PC-9 (cell line): Measurements from ENCODE around the gene KRTAP10-12. TPM values are rescaled to one million over a fixed set of nuclear protein-coding genes. Genes with fewer than 3 reads are reported as not detected.
"Not testable (repeated sequence)": the region's sequence is repeated elsewhere in the genome, so short reads cannot be mapped to it uniquely, and the experiment has no call there.

ENCODE experiments used
- BruUV-seq: library from RNA; stranded (reverse); fragments of 400-500 nt; replicated peaks from 2 replicates; lab custom pipeline; 2021; lab: Mats Ljungman, UMichigan
- CTCF ChIA-PET: fragments of 300-600 bp; sonication (Branson Sonifier 250); formaldehyde crosslinking; loops from one replicate; lab custom pipeline; 2022; ENCODE audit warnings: antibody characterized with exemption; lab: Charles Lee
- POLR2A ChIA-PET: fragments of 300-600 bp; sonication (Branson Sonifier 250); formaldehyde crosslinking; loops from one replicate; lab custom pipeline; 2022; ENCODE audit warnings: antibody characterized with exemption; ENCODE audit not compliant: unreplicated experiment; lab: Charles Lee
- DNase-seq, 2 experiments: peaks; one replicate each; pipeline versions ENCODE4 v3.0.0 to v3.0.0-alpha.2; 2015 to 2022; ENCODE audit warnings: mixed read lengths in 1 of 2
- H2AFZ ChIP-seq: fragments of 200-600 bp; sonication (generic); 2 replicates; pipeline ENCODE4 v1.8.1; 2017; ENCODE audit warnings: antibody characterized with exemption
- H3F3A ChIP-seq: fragments of 200-600 bp; sonication (generic); 2 replicates; pipeline ENCODE4 v1.8.1; 2017; ENCODE audit warnings: antibody characterized with exemption, mild to moderate bottlenecking, low read depth; ENCODE audit not compliant: insufficient read depth
- H3K27ac ChIP-seq: fragments of 200-600 bp; sonication (generic); 2 replicates; pipeline ENCODE4 v1.6.1; 2016; ENCODE audit warnings: mixed run types
- H3K27me3 ChIP-seq: fragments of 200-600 bp; sonication (generic); 2 replicates; pipeline ENCODE4 v1.6.1; 2016; ENCODE audit warnings: low read depth, mixed run types; ENCODE audit not compliant: insufficient read depth
- H3K36me3 ChIP-seq: fragments of 200-600 bp; sonication (generic); 2 replicates; pipeline ENCODE4 v1.6.1; 2016; ENCODE audit warnings: low read depth, mixed run types
- H3K4me1 ChIP-seq: fragments of 200-600 bp; sonication (generic); replicated peaks from 2 replicates; pipeline ENCODE4 v1.6.1; 2016; ENCODE audit warnings: mixed run types; ENCODE audit not compliant: insufficient read depth
- H3K4me2 ChIP-seq: fragments of 200-600 bp; sonication (generic); 2 replicates; pipeline ENCODE4 v1.6.1; 2017; ENCODE audit warnings: mixed run types
- H3K4me3 ChIP-seq: fragments of 200-600 bp; sonication (generic); 2 replicates; pipeline ENCODE4 v1.6.1; 2016; ENCODE audit warnings: mixed run types
- H3K79me2 ChIP-seq: fragments of 200-600 bp; sonication (generic); 2 replicates; pipeline ENCODE4 v1.6.1; 2017; ENCODE audit warnings: low read depth, mixed run types
- H3K9me2 ChIP-seq: fragments of 200-600 bp; sonication (generic); 2 replicates; pipeline ENCODE4 v1.8.1; 2017; ENCODE audit warnings: mild to moderate bottlenecking; ENCODE audit not compliant: insufficient read depth
- H3K9me3 ChIP-seq: fragments of 200-600 bp; sonication (generic); 2 replicates; pipeline ENCODE4 v1.8.1; 2016; ENCODE audit warnings: low read depth; ENCODE audit not compliant: insufficient read depth
- H4K20me1 ChIP-seq: fragments of 200-600 bp; sonication (generic); 2 replicates; pipeline ENCODE4 v1.8.1; 2017; ENCODE audit not compliant: insufficient read depth
- EZH2 ChIP-seq: fragments of 200-600 bp; sonication (generic); IDR thresholded peaks from 2 replicates; pipeline ENCODE4 v1.8.0; 2017; ENCODE audit warnings: antibody characterized with exemption, low read depth
- intact Hi-C: fragments of 100-400 bp; cut with micrococcal nuclease; formaldehyde crosslinking; loops from one replicate; pipeline ENCODE4 v1.10.0; 2022; ENCODE audit not compliant: unreplicated experiment
- total RNA-seq: library from RNA; stranded (reverse); gene quantifications from 2 replicates; pipeline ENCODE4 v1.2.3, GENCODE V29; 2021
- TF ChIP-seq, protein P1 (sequence below): fragments of 200-600 bp; sonication (generic); conservative IDR thresholded peaks from 2 replicates; pipeline ENCODE4 v1.6.1; 2017; ENCODE audit warnings: mixed run types, antibody characterized with exemption, mild to moderate bottlenecking, moderate library complexity

The KRTAP10-12 gene
- total RNA-seq, 1 experiment from 2014 or later: not detected

DNA sequence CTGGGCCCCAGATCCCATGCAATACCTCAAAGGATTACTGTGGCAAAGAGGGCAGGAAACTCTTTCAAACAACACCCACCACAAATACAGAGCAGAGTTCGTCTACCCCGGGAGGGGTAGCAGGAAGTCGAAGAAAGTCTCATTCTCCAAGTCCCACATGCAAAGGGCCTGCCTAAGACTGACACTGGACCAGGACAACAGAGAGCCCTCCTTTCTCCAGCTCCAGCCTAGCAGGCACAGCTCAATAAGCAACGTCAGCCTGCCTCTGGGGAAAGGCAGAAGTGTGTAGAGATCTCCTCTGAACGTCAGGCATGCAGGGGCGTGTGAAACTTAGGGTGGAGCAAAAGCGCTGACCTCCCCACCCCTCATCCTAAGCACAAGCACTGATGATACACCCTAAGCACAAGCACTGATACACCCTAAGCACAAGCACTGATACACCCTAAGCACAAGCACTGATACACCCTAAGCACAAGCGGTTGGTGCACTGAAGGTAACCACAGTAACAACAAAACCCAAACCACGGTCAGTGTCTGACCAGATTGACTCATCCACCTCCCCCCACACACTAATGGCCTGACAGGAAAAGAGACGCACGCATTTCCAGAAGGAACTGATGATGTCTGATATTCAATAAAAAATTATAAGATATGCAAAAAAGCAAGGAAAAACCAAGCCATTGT, 37.9 kb upstream of the KRTAP10-12 start:
- no peak overlapping the region for H3K27ac ChIP-seq
- TF ChIP-seq, protein P1, sequence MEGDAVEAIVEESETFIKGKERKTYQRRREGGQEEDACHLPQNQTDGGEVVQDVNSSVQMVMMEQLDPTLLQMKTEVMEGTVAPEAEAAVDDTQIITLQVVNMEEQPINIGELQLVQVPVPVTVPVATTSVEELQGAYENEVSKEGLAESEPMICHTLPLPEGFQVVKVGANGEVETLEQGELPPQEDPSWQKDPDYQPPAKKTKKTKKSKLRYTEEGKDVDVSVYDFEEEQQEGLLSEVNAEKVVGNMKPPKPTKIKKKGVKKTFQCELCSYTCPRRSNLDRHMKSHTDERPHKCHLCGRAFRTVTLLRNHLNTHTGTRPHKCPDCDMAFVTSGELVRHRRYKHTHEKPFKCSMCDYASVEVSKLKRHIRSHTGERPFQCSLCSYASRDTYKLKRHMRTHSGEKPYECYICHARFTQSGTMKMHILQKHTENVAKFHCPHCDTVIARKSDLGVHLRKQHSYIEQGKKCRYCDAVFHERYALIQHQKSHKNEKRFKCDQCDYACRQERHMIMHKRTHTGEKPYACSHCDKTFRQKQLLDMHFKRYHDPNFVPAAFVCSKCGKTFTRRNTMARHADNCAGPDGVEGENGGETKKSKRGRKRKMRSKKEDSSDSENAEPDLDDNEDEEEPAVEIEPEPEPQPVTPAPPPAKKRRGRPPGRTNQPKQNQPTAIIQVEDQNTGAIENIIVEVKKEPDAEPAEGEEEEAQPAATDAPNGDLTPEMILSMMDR: no peak
- no peak for TF ChIP-seq EZH2
- CTCF ChIA-PET: no interaction called here

DNA sequence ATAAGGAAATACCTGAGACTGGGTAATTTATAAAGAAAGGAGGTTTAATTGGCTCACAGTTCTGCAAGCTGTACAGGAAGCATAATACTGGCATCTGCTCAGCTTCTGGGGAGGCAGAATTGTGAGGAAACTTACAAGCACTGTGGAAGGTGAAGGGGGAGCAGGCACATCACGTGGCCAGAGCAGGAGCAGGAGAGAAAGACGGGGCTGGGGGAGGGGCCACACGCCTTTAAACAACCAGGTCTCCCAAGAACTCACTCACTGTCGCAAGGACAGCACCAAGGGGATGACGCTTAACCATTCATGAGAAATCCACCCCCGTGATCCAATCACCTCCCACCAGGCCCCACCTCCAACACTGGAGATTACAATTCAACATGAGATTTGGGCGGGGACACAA, 35.4 kb upstream of the KRTAP10-12 start:
- H3K27ac ChIP-seq: not testable (repeated sequence)

More for the DNA sequence above, 37.9 kb upstream of the KRTAP10-12 start:
- Histone ChIP-seq H2AFZ (no peak overlapping the region), H3K27me3 (peaks cover 57% of the 10 kb centered on the region), H3K36me3 (no peaks in the 10 kb centered on the region), H3F3A (no peaks in the 10 kb centered on the region), H3K4me1 (no peaks in the 10 kb centered on the region), H3K9me3 (no peaks in the 10 kb centered on the region), H4K20me1 (no peaks in the 10 kb centered on the region), H3K9me2 (no peaks in the 10 kb centered on the region), H3K4me3 (no peak overlapping the region), H3K4me2 (no peak overlapping the region), H3K79me2 (no peaks in the 10 kb centered on the region)
- POLR2A ChIA-PET: no interaction called here
- intact Hi-C loops: no loop called here
- no peak for DNase-seq
- BruUV-seq: no TSS peak

DNA sequence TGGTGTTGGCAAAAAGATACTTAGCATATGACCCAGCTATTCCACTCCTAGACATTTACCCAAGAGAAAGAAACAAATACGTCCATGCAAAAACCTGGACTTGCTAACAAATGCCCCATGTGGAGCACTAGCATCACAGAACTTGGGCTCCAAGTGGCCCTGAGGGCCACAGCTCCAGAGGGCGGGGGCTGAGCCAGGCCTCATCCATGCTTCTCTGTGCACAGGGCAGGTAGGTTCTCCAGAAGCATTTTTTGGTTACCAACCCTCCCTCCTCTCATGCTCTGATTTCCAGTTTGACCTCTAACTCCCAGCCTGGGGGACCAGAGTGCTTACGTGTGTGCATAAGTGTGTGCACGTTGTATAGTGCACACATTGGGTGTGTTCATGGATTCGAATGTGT, 32.3 kb upstream of the KRTAP10-12 start:
- intact Hi-C loops: no loop called here

More for the DNA sequence above, 35.4 kb upstream of the KRTAP10-12 start:
- H3K4me2 ChIP-seq, H3K9me3 ChIP-seq, DNase-seq, POLR2A ChIA-PET, H3K9me2 ChIP-seq, BruUV-seq, H2AFZ ChIP-seq, H3K36me3 ChIP-seq, H3K4me3 ChIP-seq, intact Hi-C loops, H3K79me2 ChIP-seq, H3F3A ChIP-seq, H3K4me1 ChIP-seq, H4K20me1 ChIP-seq, CTCF ChIA-PET: not testable (repeated sequence)
- peaks cover 45% of the 10 kb centered on the region; the same call in 1 of the 2 replicates for H3K27me3 ChIP-seq

More for the DNA sequence above, 32.3 kb upstream of the KRTAP10-12 start:
- Histone ChIP-seq H3K9me3 (no peaks in the 10 kb centered on the region), H3K27ac (no peak overlapping the region), H3F3A (no peaks in the 10 kb centered on the region), H3K4me1 (no peaks in the 10 kb centered on the region), H3K36me3 (no peaks in the 10 kb centered on the region), H3K79me2 (no peaks in the 10 kb centered on the region), H4K20me1 (no peaks in the 10 kb centered on the region), H3K4me2 (no peak overlapping the region), H2AFZ (no peak overlapping the region), H3K4me3 (no peak overlapping the region), H3K9me2 (no peaks in the 10 kb centered on the region), H3K27me3 (peaks cover 32% of the 10 kb centered on the region)
- TF ChIP-seq, protein P1: no peak
- no peak for TF ChIP-seq EZH2
- BruUV-seq: no TSS peak
- no peak for DNase-seq
- ChIA-PET CTCF (no interaction called here), POLR2A (no interaction called here)
